ENCODE results near the gene POGZ. TPM values are rescaled to one million over a fixed set of nuclear protein-coding genes. Genes with fewer than 3 reads are reported as not detected.

The POGZ gene
- total and polyA plus RNA-seq, 2 of the 13 experiments (the other 11 are each of a cell fraction or from before 2014, with no cell fraction given), result 15.3 to 45.6 TPM

GRCh38 chr1:151372058-151372934 is 87.0 kb downstream of the POGZ start, which contains the start of gene SELENBP1 (continued):
- peak; percentile 48; the same call in 1 of the 2 replicates for TF ChIP-seq NFKB2 (CRISPR knock-in tag; IDR thresholded peaks at IDR 0.05; ENCODE audit: borderline replicate concordance)
- TF ChIP-seq ZFP82 (CRISPR knock-in tag; IDR thresholded peaks at IDR 0.05; ENCODE audit: borderline replicate concordance), result no peak
- 0 out of 2 replicates have a peak, but pooled peaks have one; percentile 54 for TF ChIP-seq ZNF317 (CRISPR knock-in tag; IDR thresholded peaks at IDR 0.05)
- TF ChIP-seq SP5 (CRISPR knock-in tag; IDR thresholded peaks at IDR 0.05; ENCODE audit: borderline replicate concordance, low read depth), result peak; percentile 67
- TF ChIP-seq, protein P1, sequence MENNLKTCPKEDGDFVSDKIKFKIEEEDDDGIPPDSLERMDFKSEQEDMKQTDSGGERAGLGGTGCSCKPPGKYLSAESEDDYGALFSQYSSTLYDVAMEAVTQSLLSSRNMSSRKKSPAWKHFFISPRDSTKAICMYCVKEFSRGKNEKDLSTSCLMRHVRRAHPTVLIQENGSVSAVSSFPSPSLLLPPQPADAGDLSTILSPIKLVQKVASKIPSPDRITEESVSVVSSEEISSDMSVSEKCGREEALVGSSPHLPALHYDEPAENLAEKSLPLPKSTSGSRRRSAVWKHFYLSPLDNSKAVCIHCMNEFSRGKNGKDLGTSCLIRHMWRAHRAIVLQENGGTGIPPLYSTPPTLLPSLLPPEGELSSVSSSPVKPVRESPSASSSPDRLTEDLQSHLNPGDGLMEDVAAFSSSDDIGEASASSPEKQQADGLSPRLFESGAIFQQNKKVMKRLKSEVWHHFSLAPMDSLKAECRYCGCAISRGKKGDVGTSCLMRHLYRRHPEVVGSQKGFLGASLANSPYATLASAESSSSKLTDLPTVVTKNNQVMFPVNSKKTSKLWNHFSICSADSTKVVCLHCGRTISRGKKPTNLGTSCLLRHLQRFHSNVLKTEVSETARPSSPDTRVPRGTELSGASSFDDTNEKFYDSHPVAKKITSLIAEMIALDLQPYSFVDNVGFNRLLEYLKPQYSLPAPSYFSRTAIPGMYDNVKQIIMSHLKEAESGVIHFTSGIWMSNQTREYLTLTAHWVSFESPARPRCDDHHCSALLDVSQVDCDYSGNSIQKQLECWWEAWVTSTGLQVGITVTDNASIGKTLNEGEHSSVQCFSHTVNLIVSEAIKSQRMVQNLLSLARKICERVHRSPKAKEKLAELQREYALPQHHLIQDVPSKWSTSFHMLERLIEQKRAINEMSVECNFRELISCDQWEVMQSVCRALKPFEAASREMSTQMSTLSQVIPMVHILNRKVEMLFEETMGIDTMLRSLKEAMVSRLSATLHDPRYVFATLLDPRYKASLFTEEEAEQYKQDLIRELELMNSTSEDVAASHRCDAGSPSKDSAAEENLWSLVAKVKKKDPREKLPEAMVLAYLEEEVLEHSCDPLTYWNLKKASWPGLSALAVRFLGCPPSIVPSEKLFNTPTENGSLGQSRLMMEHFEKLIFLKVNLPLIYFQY (CRISPR knock-in tag; IDR thresholded peaks at IDR 0.05; ENCODE audit: borderline replicate concordance), result no peak
- TF ChIP-seq NR2F6 (IDR thresholded peaks at IDR 0.05), result no peak; the same call in 1 of the 2 replicates
- TF ChIP-seq NR2F6 (CRISPR knock-in tag; IDR thresholded peaks at IDR 0.05), result peak; percentile 27; the same call in 1 of the 2 replicates
- TF ChIP-seq ZNF329 (CRISPR knock-in tag; IDR thresholded peaks at IDR 0.05; ENCODE audit: low read depth), result no peak
- no peak for TF ChIP-seq STAT6 (CRISPR knock-in tag; IDR thresholded peaks at IDR 0.05; ENCODE audit: borderline replicate concordance)
- peak; percentile 29; the same call in 1 of the 2 replicates for TF ChIP-seq SMYD3 (CRISPR knock-in tag; IDR thresholded peaks at IDR 0.05)
- no peak for TF ChIP-seq ZKSCAN5 (CRISPR knock-in tag; IDR thresholded peaks at IDR 0.05)
- no peak for TF ChIP-seq ZBTB40 (IDR thresholded peaks at IDR 0.05)
- TF ChIP-seq ZBTB40 (CRISPR knock-in tag; IDR thresholded peaks at IDR 0.05), result no peak

All from HepG2 (cell line).